ENCODE measurements around the gene MICAL3.

DNA sequence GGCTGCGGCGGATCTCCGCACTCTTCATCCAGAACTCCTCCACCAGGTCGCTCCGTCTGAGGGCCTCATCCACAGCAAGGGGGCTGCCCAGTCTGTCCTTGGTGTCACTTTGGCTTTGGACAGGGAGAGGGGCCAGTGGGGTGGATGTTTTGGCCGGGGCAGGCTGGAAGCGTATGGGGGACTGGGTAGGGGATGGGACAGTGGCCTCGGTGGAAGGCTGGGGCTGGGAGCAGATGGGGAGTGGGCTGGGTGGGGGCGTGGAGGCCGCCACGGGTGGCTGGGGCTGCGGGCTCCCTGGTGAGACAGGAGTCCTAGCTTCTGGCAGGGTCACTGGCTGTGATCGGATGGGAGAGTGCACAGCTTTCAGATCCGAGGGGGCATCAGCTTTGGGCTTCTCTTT, 205.7 kb downstream of the MICAL3 start:
- TF ChIP-seq EZH2 (IDR thresholded peaks at IDR 0.05; ENCODE audit: low read length, unreplicated experiment) (no peak), EZH2phosphoT487 (IDR thresholded peaks at IDR 0.05; ENCODE audit: borderline replicate concordance, low read length) (no peak)
- TF ChIP-seq, protein P1, sequence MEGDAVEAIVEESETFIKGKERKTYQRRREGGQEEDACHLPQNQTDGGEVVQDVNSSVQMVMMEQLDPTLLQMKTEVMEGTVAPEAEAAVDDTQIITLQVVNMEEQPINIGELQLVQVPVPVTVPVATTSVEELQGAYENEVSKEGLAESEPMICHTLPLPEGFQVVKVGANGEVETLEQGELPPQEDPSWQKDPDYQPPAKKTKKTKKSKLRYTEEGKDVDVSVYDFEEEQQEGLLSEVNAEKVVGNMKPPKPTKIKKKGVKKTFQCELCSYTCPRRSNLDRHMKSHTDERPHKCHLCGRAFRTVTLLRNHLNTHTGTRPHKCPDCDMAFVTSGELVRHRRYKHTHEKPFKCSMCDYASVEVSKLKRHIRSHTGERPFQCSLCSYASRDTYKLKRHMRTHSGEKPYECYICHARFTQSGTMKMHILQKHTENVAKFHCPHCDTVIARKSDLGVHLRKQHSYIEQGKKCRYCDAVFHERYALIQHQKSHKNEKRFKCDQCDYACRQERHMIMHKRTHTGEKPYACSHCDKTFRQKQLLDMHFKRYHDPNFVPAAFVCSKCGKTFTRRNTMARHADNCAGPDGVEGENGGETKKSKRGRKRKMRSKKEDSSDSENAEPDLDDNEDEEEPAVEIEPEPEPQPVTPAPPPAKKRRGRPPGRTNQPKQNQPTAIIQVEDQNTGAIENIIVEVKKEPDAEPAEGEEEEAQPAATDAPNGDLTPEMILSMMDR (conservative IDR thresholded peaks at IDR 0.05; ENCODE audit: low read depth, low read length), result no peak
